COLO668 (cell line): ENCODE measurements around the gene ABCA9.

Source experiments
- DNase-seq: peaks from one replicate; lab custom pipeline; 2025; ENCODE audit not compliant: unreplicated experiment; lab: John Stamatoyannopoulos, UW

ABCA9 gene

DNA sequence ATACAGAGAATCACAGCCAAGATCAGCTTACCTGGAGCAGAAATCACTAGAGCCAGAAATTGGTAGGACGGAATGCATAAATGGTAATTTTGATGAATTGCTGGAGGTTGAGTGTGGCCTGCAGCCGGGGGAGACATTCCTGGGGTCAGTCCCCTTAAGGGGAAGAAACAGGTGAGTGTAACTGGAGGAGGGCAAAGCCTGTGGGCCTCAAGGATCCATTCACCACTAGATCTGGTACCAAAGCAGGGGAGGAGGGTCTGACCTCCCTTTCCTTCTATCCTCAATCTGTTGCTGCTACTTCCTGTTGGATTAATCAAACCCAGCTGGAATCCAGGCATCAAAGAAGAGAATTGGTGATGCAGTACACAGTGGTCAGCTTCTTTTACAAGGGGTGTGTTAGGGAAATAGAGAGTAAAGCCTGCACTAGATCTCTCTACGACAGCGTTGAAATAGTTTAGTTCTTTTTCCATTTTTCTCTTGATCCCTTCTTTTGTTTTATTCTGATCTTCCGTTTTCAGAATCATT, 8.6 kb upstream of the ABCA9 start:
- DNase-seq, result no peak

- DNase-seq, result no peak
These were observed 6.7 kb upstream of the ABCA9 start for GRCh38 chr17:69067274-69068047.

- DNase-seq, result no peak
These were observed 5.8 kb upstream of the ABCA9 start for GRCh38 chr17:69066482-69066881.

DNA sequence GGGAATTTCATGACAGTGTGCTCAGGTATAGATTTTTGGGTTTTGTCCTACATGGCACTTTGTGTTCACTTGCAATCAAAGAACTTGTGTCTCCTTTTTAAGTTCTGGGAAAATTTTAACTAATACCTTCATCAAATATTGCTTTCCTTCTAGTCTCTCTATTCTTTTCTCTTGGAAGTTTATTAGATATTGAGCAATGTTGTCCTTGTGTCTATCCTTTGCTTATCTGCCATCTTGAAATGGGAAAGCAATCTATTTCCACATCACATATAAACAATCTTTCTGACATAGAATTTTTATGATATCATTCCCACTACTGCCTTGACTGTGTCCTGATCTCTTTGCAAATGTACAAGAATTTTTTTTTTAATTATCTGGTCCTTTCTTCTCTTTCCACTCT, 4.4 kb upstream of the ABCA9 start:
- DNase-seq, result no peak

- no peak for DNase-seq
These were observed 3.7 kb upstream of the ABCA9 start for GRCh38 chr17:69064476-69064875.

GRCh38 chr17:69064001-69064400, 3.3 kb upstream of the ABCA9 start:
- DNase-seq, result no peak

DNA sequence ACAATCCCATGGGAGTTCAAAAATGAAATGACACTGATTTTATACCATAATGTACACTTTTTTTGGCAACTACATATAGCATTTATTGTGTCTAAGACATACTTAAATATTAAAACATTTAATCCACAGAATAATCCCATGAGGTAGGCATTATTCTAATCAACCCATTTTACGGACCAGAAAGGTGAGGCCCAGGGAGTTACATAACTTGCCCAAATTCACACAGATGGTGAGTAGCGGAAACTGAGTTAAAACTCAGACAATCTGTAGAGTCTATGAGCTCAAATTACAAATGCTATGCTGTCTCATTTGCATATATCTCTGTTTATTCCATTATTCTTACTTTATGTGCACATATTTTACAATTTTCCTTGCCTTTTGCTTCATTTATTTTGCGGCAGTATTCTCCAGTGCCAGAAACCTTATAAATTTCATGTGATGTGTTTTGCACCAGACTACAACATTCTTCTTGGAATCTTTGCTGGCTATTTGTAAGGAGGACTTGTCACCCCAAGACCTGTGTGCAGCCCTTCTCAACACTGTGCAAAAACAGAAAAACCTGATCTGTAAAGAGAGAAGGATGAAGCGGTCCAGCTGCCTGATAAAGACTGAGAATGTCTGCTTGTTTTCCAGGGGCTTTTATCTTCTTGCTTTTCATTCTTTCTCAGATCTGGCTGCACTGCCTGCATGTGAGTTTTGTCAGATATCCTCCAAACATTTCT, 2.3 kb upstream of the ABCA9 start:
- DNase-seq, result no peak

- DNase-seq, result no peak
These were observed 1.2 kb upstream of the ABCA9 start for GRCh38 chr17:69061721-69062556.

DNA sequence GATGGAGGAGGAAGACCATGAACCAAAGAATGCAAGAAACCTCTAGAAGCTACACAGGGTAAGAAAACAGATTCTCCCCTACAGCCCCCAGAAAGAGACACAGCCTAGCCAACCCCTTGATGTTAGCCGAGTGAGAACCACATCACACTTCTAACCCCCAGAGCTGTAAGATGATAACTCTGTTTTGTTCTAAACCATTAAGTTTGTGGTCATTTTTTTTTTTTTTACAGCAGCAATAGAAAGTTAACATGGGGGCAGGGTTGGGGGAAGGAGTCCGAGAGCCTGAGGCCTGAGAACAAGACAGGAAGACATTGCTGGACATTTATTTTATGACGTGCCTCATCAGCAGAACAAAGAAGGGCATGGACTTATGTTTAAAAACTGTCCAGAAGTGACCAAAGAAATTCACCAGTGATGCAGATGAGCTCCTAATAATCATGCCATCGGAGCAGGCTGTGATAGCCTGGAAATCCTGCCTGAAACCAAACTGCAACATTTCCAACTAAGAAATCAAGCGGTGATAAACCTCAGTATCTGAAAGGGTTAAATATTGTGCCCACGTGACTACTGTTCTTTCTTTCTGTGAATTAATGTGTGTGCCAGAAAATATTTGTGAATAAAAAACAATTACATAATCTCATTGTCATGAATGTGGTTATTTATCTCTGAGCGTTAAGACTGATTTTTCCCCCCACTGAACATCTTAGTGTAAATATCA, 1.1 kb downstream of the ABCA9 start:
- no peak for DNase-seq

- DNase-seq, result no peak
These were observed 2.6 kb downstream of the ABCA9 start for GRCh38 chr17:69058165-69058564.

- DNase-seq, result no peak
These were observed 3.4 kb downstream of the ABCA9 start for GRCh38 chr17:69057280-69057679.

DNA sequence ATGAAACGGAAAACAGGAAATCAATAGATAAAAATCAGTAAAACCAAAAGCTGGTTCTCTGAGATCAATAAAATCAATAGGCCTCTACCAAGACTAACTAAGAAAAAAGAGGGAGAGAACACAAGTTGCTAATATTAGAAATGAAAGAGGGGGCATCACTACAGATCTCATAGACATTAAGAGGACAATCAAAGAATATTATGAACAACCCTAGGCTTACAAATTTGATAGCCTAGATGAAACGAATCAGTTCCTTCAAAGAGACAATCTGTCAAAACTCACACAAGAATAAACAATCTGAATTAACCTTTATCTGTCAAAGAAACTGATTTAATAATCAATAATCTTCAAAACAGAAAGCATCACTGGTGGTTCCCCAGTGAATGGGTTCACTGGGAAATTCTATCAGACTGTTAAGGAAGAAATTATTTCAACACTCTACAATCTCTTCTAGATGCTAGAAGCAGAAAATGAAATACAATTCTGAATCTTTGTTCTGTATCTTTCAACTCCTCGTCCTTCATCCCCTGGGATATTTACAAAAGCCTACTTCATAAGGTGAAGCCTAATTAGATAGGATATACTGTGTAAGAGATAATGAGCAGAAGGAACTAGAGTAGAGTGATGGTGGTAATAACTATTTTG, 4.4 kb downstream of the ABCA9 start:
- no peak for DNase-seq

DNA sequence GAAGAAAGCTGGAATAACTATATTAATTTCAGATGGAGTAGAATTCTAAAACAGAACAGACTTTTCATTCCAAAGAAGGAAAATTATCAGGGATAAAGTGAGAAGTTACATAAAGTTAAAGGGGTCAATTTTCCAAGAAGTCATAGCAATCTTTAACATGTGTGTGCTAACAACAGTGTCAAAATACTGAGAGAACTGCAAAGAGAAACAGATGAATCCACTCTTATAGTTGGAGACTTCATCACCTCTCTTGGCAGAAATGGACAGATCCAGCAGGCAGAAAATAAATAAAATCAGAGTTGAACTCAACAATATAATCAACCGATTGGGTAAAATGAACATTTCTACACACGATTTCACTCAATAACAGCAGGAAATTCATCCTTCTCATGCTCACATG, 5.4 kb downstream of the ABCA9 start:
- no peak for DNase-seq

GRCh38 chr17:69050999-69051775, 9.5 kb downstream of the ABCA9 start:
- DNase-seq, result no peak

DNA sequence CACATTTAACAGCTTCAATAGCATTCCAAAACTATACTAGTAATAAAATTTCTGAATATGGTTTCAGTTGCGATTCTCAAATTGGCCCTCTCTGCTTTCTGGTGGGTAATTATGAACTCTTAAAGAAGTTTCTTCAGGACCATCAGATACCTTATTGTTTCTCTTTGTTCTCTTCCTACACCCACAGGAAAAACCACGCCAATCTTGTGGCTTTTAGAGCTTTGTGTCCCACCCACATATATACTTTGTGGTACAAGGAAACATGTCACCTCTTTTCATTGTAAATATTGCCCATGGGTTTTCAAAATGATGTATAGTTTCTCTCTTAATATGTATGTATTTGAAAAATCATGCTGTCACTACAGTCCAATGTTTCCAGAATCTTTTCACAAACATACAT, 12.1 kb downstream of the ABCA9 start:
- DNase-seq, result no peak

GRCh38 chr17:69047368-69048263, 13.1 kb downstream of the ABCA9 start:
- no peak for DNase-seq

GRCh38 chr17:69046121-69046807, 14.5 kb downstream of the ABCA9 start:
- no peak for DNase-seq

DNA sequence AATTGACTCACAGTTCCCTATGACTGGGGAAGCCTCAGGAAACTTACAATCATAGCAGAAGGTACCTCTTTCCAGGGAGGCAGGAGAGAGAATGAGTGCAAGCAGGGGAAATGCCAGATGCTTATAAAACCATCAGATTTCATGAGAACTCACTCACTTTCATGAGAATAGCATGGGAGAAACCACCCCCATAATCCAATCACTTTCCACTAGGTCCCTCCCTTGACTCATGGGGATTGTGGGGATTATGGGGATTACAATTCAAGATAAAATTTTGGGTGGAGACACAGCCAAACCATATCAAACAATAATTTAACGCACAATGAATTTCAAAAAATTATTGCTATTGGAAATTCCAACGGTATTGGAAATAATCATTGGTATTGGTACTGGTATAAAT, 15.1 kb downstream of the ABCA9 start:
- no peak for DNase-seq
